Ascending aorta (tissue), 2 donors: ENCODE results near the gene PWP2. TPM values are rescaled to one million over a fixed set of nuclear protein-coding genes. Genes with fewer than 3 reads are reported as not detected.
"Not testable (repeated sequence)": the region's sequence is repeated elsewhere in the genome, so short reads cannot be mapped to it uniquely, and the experiment has no call there.

Source experiments
- DNase-seq, 2 donors: peaks; one replicate each; pipeline ENCODE4 v3.0.0-alpha.2; 2019; ENCODE audit warnings: low spot score in 2 of 2
- H3K27ac ChIP-seq, 2 donors: fragments of 200-600 bp; sonication (generic); one replicate each; pipeline ENCODE4 v1.5.1; 2016 to 2017; ENCODE audit warnings: mild to moderate bottlenecking in 1 of 2
- H3K27me3 ChIP-seq: fragments of 200-600 bp; sonication (generic); one replicate; pipeline ENCODE4 v1.5.1; 2017
- H3K36me3 ChIP-seq, 2 donors: fragments of 200-600 bp; sonication (generic); one replicate each; pipeline ENCODE4 v1.5.1; 2016
- H3K4me1 ChIP-seq, 2 donors: fragments of 200-600 bp; sonication (generic); one replicate each; pipeline ENCODE4 v1.5.1; 2016 to 2017; ENCODE audit warnings: mild to moderate bottlenecking in 1 of 2
- H3K4me3 ChIP-seq, 2 donors: fragments of 200-600 bp; sonication (generic); one replicate each; pipeline ENCODE4 v1.5.1; 2016 to 2017; ENCODE audit warnings: mild to moderate bottlenecking in 1 of 2
- H3K9me3 ChIP-seq, 2 donors: fragments of 200-600 bp; sonication (generic); one replicate each; pipeline ENCODE4 v1.5.1; 2016
- intact Hi-C: fragments of 100-400 bp; cut with DNase I; formaldehyde crosslinking; loops from one replicate; pipeline ENCODE4 v1.15.1; 2023
- total RNA-seq: library from RNA; depleted of rRNA; stranded (reverse); fragments of >200 nt; gene quantifications from one replicate; pipeline ENCODE4 v1.1.0, GENCODE V29; 2016

The PWP2 gene
- total RNA-seq, 1 donor from 2014 or later = 2.7 TPM

GRCh38 chr21:44143996-44144395 is 36.8 kb downstream of the PWP2 start:
- H3K27ac ChIP-seq, DNase-seq, H3K4me1 ChIP-seq, H3K36me3 ChIP-seq, H3K27me3 ChIP-seq, intact Hi-C loops, H3K4me3 ChIP-seq, H3K9me3 ChIP-seq: not testable (repeated sequence)

DNA sequence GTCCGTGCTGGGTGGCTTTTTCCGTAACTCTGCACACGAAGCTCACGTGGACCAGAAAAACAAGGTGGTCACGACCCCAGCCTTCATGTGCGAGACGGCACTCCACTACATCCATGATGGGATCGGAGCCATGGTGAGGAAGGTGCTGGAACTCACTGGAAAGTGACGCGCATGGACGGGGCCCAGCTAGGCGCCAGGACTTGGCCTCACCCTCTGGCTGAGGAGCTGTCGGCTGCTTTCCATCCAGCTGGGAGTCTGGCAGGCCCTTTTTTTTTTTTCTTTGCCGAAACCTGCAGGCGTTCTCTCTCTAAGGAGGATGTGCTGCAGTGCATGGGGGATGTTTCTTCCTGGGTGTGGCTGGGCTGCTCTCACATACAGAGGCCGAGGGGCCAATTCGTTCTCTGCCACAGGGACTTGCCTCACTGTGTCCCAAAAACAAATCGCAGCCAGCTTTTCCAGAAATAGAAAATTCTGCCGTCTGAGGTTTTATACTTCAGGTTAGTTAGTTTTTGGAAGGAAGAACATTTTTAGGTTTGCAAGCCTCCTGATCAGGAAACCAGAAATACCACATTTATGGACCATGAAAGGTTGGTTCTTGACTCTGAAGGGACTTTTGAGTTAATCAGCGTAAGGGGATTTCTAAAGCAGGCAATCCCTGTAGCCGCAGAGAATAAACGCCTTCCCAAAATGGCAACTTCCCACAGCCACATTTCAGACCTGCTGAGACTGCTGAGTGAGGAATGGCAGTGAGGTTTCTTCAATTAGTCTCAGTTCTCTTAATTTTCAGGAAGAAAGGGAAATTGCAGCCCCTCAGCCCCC is 37.8 kb downstream of the PWP2 start:
- H3K36me3 ChIP-seq, intact Hi-C loops, H3K9me3 ChIP-seq, DNase-seq, H3K4me1 ChIP-seq, H3K27me3 ChIP-seq, H3K27ac ChIP-seq, H3K4me3 ChIP-seq: not testable (repeated sequence)

GRCh38 chr21:44145616-44146015 is 38.4 kb downstream of the PWP2 start:
- H3K4me1 ChIP-seq, H3K27me3 ChIP-seq, H3K4me3 ChIP-seq, intact Hi-C loops, H3K27ac ChIP-seq, H3K36me3 ChIP-seq, DNase-seq, H3K9me3 ChIP-seq: not testable (repeated sequence)

DNA sequence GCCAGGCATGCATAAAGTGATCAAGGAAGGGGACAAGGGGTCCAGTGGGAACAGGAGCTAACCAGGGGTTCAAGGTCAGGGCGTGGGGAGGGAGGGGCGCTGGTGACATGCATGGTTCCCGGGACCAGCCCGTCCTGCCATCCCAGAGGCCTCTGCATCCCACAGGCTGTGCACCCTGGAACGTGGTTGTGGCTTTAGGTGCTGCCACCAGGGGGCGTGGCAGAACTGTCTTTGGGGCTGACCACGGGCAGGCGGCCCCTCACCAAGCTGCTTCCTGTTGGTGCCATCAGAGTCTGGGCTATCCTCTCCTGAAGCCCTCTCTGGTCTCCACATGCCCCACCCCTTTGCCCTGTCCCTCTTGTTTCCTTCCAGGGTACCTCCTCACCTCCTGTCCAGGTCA is 39.9 kb downstream of the PWP2 start:
- H3K4me3 ChIP-seq, H3K36me3 ChIP-seq, H3K4me1 ChIP-seq, H3K27me3 ChIP-seq, H3K27ac ChIP-seq, H3K9me3 ChIP-seq, intact Hi-C loops, DNase-seq: not testable (repeated sequence)

GRCh38 chr21:44150255-44150654 is 43.1 kb downstream of the PWP2 start:
- intact Hi-C loops, H3K4me3 ChIP-seq, H3K36me3 ChIP-seq, H3K9me3 ChIP-seq, H3K27me3 ChIP-seq, H3K27ac ChIP-seq, DNase-seq, H3K4me1 ChIP-seq: not testable (repeated sequence)

- H3K27me3 ChIP-seq, H3K36me3 ChIP-seq, H3K27ac ChIP-seq, DNase-seq, intact Hi-C loops, H3K4me3 ChIP-seq, H3K9me3 ChIP-seq, H3K4me1 ChIP-seq: not testable (repeated sequence)
These were observed 46.2 kb downstream of the PWP2 start for GRCh38 chr21:44153214-44153888.

- H3K4me3 ChIP-seq, H3K27me3 ChIP-seq, H3K36me3 ChIP-seq, H3K27ac ChIP-seq, H3K9me3 ChIP-seq, H3K4me1 ChIP-seq, intact Hi-C loops: not testable (repeated sequence)
- peak; percentile 7 to 46 for DNase-seq
These were observed 46.7 kb downstream of the PWP2 start for GRCh38 chr21:44153889-44154228.

- H3K27ac ChIP-seq, H3K36me3 ChIP-seq, H3K27me3 ChIP-seq, H3K4me1 ChIP-seq, H3K9me3 ChIP-seq, intact Hi-C loops, H3K4me3 ChIP-seq, DNase-seq: not testable (repeated sequence)
These were observed 47.6 kb downstream of the PWP2 start for GRCh38 chr21:44154816-44155230.

DNA sequence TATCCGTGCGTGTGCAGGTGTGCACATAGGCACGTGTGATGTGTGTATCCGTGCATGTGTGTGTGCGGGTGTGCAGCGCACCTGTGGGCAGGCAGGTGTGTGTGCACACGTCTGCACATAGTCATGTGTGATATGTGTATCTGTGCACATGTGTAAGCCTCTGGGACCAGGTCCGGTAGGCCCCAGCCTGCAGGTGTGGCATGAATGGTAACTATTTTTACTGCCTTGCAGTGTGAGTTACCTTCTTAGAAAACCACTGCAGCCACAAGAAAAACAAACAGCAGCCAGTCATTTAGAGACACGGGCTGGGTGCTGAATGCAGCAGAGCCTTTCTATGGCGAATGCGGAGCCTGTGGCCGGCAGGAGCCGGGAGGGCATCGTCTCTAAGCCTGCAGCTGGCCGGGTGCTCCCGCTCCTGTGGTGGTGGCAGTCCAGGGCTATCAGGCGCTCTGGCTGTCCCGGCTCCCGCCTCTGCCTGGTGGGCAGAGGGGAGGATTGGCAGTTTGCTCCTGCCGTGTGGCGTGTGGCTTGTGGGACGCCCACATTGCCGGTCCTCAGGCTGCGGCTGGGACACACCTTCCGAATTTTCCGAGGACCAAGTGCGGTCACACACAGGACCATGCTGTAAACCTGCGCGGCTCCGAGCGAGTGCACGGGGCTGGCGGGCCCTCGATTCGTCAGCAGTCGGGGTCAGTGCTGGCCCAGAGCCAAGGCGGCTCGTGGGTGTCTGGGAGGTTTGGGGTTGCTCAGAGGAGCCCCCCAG is 48.2 kb downstream of the PWP2 start:
- DNase-seq, intact Hi-C loops, H3K36me3 ChIP-seq, H3K4me3 ChIP-seq, H3K27ac ChIP-seq, H3K27me3 ChIP-seq, H3K9me3 ChIP-seq, H3K4me1 ChIP-seq: not testable (repeated sequence)

- H3K4me1 ChIP-seq, H3K9me3 ChIP-seq, intact Hi-C loops, H3K27me3 ChIP-seq, DNase-seq, H3K4me3 ChIP-seq, H3K27ac ChIP-seq, H3K36me3 ChIP-seq: not testable (repeated sequence)
These were observed 48.8 kb downstream of the PWP2 start for GRCh38 chr21:44155994-44156380.

- H3K4me1 ChIP-seq, H3K27ac ChIP-seq, DNase-seq, H3K36me3 ChIP-seq, intact Hi-C loops, H3K4me3 ChIP-seq, H3K27me3 ChIP-seq, H3K9me3 ChIP-seq: not testable (repeated sequence)
These were observed 50.4 kb downstream of the PWP2 start for GRCh38 chr21:44157439-44158081.

GRCh38 chr21:44158082-44158468 is 50.9 kb downstream of the PWP2 start:
- H3K36me3 ChIP-seq, H3K9me3 ChIP-seq, H3K27me3 ChIP-seq, H3K4me1 ChIP-seq, H3K27ac ChIP-seq, H3K4me3 ChIP-seq, intact Hi-C loops, DNase-seq: not testable (repeated sequence)

GRCh38 chr21:44159349-44160297 is 52.4 kb downstream of the PWP2 start:
- H3K4me1 ChIP-seq, intact Hi-C loops, H3K27ac ChIP-seq, H3K4me3 ChIP-seq, H3K27me3 ChIP-seq, H3K36me3 ChIP-seq, H3K9me3 ChIP-seq: not testable (repeated sequence)
- DNase-seq = peak in 1 of 2 donors; percentile 1
